Measurements from ENCODE around the gene U2AF2. TPM values are rescaled to one million over a fixed set of nuclear protein-coding genes. Genes with fewer than 3 reads are reported as not detected.

The U2AF2 gene
- polyA plus RNA-seq, 2 of the 4 experiments (the other 2 are of a cell fraction): 157 to 302 TPM

GRCh38 chr19:55636723-55637122 is 18.1 kb upstream of the U2AF2 start (continued):
- TF ChIP-seq MAZ (IDR thresholded peaks at IDR 0.05; ENCODE audit: borderline replicate concordance, low read depth, low read length): no peak

GRCh38 chr19:55637534-55637933 is 17.3 kb upstream of the U2AF2 start:
- CTCF ChIA-PET: interaction anchor here (0.8 to 24.9 kb wide), 12 partner anchors 9 to 696 kb away, joined by 3 to 363 read pairs (median 3); partner anchors contain the start of genes CCDC106 and ZNF865
- no peak for ATAC-seq
- no peak overlapping the region for H3K4me2 ChIP-seq
- H3K4me3 ChIP-seq: no peak overlapping the region
- POLR2A ChIA-PET: interaction anchor here (0.6 to 3.4 kb wide), 4 partner anchors 13 to 230 kb away, joined by 3 to 20 read pairs (median 7); partner anchors contain the start of genes FIZ1, U2AF2, UBE2S and ZNF784
- TF ChIP-seq ZFP36 (IDR thresholded peaks at IDR 0.05; ENCODE audit: borderline replicate concordance, partially characterized antibody): no peak
- TF ChIP-seq TFCP2L1 (CRISPR knock-in tag; IDR thresholded peaks at IDR 0.05): no peak
- no peak for FAIRE-seq
- no peak overlapping the region for H3K27ac ChIP-seq
- peaks cover 21% of the 10 kb centered on the region for H3K4me1 ChIP-seq
- WGBS (ENCODE audit: missing lambda C conversion rate): 68% methylated on average over 11 of the region's 11 CpGs
- no peak for DNase-seq (ENCODE audit: low read depth in 1 of 2, low spot score in 1 of 2)
- H3K9me3 ChIP-seq: no peaks in the 10 kb centered on the region

GRCh38 chr19:55638864-55639359 is 15.9 kb upstream of the U2AF2 start:
- FAIRE-seq: no peak
- no peak overlapping the region for H3K27ac ChIP-seq
- ChIA-PET CTCF (interaction anchor here (0.6 to 24.9 kb wide), 13 partner anchors 7 to 975 kb away, joined by 3 to 363 read pairs (median 4); partner anchors contain the start of genes CCDC106 and ZNF784), POLR2A (interaction anchor here (0.6 to 3.4 kb wide), 5 partner anchors 14 to 428 kb away, joined by 3 to 20 read pairs (median 5); partner anchors contain the start of genes FIZ1, U2AF2 and ZNF784)
- WGBS (ENCODE audit: missing lambda C conversion rate): 82% methylated on average over 6 of the region's 6 CpGs
- no peak overlapping the region for H3K4me2 ChIP-seq
- peaks cover 28% of the 10 kb centered on the region for H3K4me1 ChIP-seq
- no peak overlapping the region for H3K4me3 ChIP-seq
- ATAC-seq: peak in 1 of 2 experiments; percentile 15; a peak in 3 of 6 replicates
- DNase-seq (ENCODE audit: low read depth in 1 of 2, low spot score in 1 of 2): peak; percentile 67 to 87
- H3K9me3 ChIP-seq: no peaks in the 10 kb centered on the region
- TF ChIP-seq TFCP2L1 (CRISPR knock-in tag; IDR thresholded peaks at IDR 0.05) (no peak), ZNF302 (CRISPR knock-in tag; IDR thresholded peaks at IDR 0.05) (no peak), RAD21 (conservative IDR thresholded peaks at IDR 0.05 in 1 of 2, IDR thresholded peaks at IDR 0.05 in 1 of 2) (peak in 1 of 2 experiments; percentile 15; a peak in 1 of 5 replicates), CTCF (IDR thresholded peaks at IDR 0.05) (peak; percentile 54), ZFP36 (IDR thresholded peaks at IDR 0.05; ENCODE audit: borderline replicate concordance, partially characterized antibody) (no peak), MAX (IDR thresholded peaks at IDR 0.05) (peak; percentile 43; the same call in 1 of the 2 replicates), ELK1 (IDR thresholded peaks at IDR 0.05; ENCODE audit: low read depth, low read length) (no peak), HEYL (CRISPR knock-in tag; IDR thresholded peaks at IDR 0.05) (no peak), MAFK (IDR thresholded peaks at IDR 0.05; ENCODE audit: partially characterized antibody) (no peak), JUN (IDR thresholded peaks at IDR 0.05) (no peak), RNF2 (IDR thresholded peaks at IDR 0.05; ENCODE audit: borderline replicate concordance, low read depth) (no peak), SMC3 (IDR thresholded peaks at IDR 0.05) (0 out of 3 replicates have a peak, but pooled peaks have one; percentile 9), CBX2 (IDR thresholded peaks at IDR 0.05; ENCODE audit: borderline replicate concordance, low read depth) (no peak), FOSL2 (IDR thresholded peaks at IDR 0.05) (no peak), FOSL2 (CRISPR knock-in tag; IDR thresholded peaks at IDR 0.05) (no peak), CBX8 (IDR thresholded peaks at IDR 0.05) (no peak), HMGXB4 (CRISPR knock-in tag; IDR thresholded peaks at IDR 0.05; ENCODE audit: borderline replicate concordance) (no peak)
